ENCODE data around the gene ASTN2.
"Not testable (repeated sequence)": the region's sequence is repeated elsewhere in the genome, so short reads cannot be mapped to it uniquely, and the experiment has no call there.

Gene ASTN2

GRCh38 chr9:116901260-116901659, 513.6 kb downstream of the ASTN2 start:
- no peak for DNase-seq

GRCh38 chr9:116900543-116900942, 514.3 kb downstream of the ASTN2 start:
- DNase-seq: no peak

- no peak for DNase-seq
Observed at GRCh38 chr9:116900007-116900367, 514.9 kb downstream of the ASTN2 start.

- no peak for DNase-seq
Observed at GRCh38 chr9:116899337-116900006, 515.4 kb downstream of the ASTN2 start.

GRCh38 chr9:116898131-116898530, 516.7 kb downstream of the ASTN2 start:
- not testable (repeated sequence) for DNase-seq

GRCh38 chr9:116897201-116897600, 517.7 kb downstream of the ASTN2 start:
- DNase-seq: no peak

- no peak for DNase-seq
Observed at GRCh38 chr9:116895961-116896360, 518.9 kb downstream of the ASTN2 start.

- no peak for DNase-seq
Observed at GRCh38 chr9:116891424-116891823, 523.4 kb downstream of the ASTN2 start.

- not testable (repeated sequence) for DNase-seq
Observed at GRCh38 chr9:116888476-116888875, 526.4 kb downstream of the ASTN2 start.

GRCh38 chr9:116888066-116888465, 526.8 kb downstream of the ASTN2 start:
- DNase-seq: no peak

- no peak for DNase-seq
Observed at GRCh38 chr9:116883676-116884075, 531.2 kb downstream of the ASTN2 start.

- no peak for DNase-seq
Observed at GRCh38 chr9:116877072-116877471, 537.8 kb downstream of the ASTN2 start.

- no peak for DNase-seq
Observed at GRCh38 chr9:116875576-116875975, 539.3 kb downstream of the ASTN2 start.

GRCh38 chr9:116873937-116874914, 540.6 kb downstream of the ASTN2 start:
- no peak for DNase-seq

GRCh38 chr9:116873491-116873890, 541.4 kb downstream of the ASTN2 start:
- DNase-seq: no peak

- no peak for DNase-seq
Observed at GRCh38 chr9:116870566-116870965, 544.3 kb downstream of the ASTN2 start.

GRCh38 chr9:116868201-116868600, 546.7 kb downstream of the ASTN2 start:
- no peak for DNase-seq

- DNase-seq: no peak
Observed at GRCh38 chr9:116861321-116861720, 553.5 kb downstream of the ASTN2 start.

- DNase-seq: no peak
Observed at GRCh38 chr9:116860509-116861120, 554.2 kb downstream of the ASTN2 start.

GRCh38 chr9:116859763-116860162, 555.1 kb downstream of the ASTN2 start:
- no peak for DNase-seq

- no peak for DNase-seq
Observed at GRCh38 chr9:116857321-116857720, 557.5 kb downstream of the ASTN2 start.

- DNase-seq: no peak
Observed at GRCh38 chr9:116855881-116856662, 558.8 kb downstream of the ASTN2 start.

GRCh38 chr9:116849721-116850120, 565.1 kb downstream of the ASTN2 start:
- DNase-seq: no peak

Data from effector CD4-positive, alpha-beta T cell (primary cell).